H9 (cell line): Measurements from ENCODE around the gene PRH2. TPM values are rescaled to one million over a fixed set of nuclear protein-coding genes. Genes with fewer than 3 reads are reported as not detected.

Experiments used
- DNase-seq: peaks from one replicate; pipeline ENCODE4 v3.0.0-alpha.2; 2017
- H2AFZ ChIP-seq: one replicate; pipeline ENCODE4 v1.6.1; 2013; ENCODE audit warnings: mild to moderate bottlenecking, low read length, control low read depth, moderate library complexity
- H2AK5ac ChIP-seq: 2 replicates; pipeline ENCODE4 v1.6.1; 2013; ENCODE audit warnings: low read length, control low read depth, mixed read lengths; ENCODE audit not compliant: insufficient read length
- H2BK120ac ChIP-seq: one replicate; pipeline ENCODE4 v1.6.1; 2013; ENCODE audit warnings: low read depth, mild to moderate bottlenecking, low read length, control low read depth, inconsistent platforms; ENCODE audit not compliant: poor library complexity, severe bottlenecking
- H2BK12ac ChIP-seq: 2 replicates; pipeline ENCODE4 v1.6.1; 2013; ENCODE audit warnings: low read length, control low read depth, mixed read lengths, low read depth; ENCODE audit not compliant: insufficient read length
- H2BK15ac ChIP-seq: 2 replicates; pipeline ENCODE4 v1.6.1; 2013; ENCODE audit warnings: low read depth, low read length, control low read depth
- H2BK20ac ChIP-seq: one replicate; pipeline ENCODE4 v1.6.1; 2013; ENCODE audit warnings: low read depth, mild to moderate bottlenecking, low read length, control low read depth, inconsistent platforms; ENCODE audit not compliant: poor library complexity, severe bottlenecking
- H2BK5ac ChIP-seq: 2 replicates; pipeline ENCODE4 v1.6.1; 2013; ENCODE audit warnings: low read length, control low read depth, mixed read lengths; ENCODE audit not compliant: insufficient read length
- H3K14ac ChIP-seq: 2 replicates; pipeline ENCODE4 v1.6.1; 2013; ENCODE audit warnings: low read length, control low read depth; ENCODE audit not compliant: insufficient read depth
- H3K18ac ChIP-seq: 2 replicates; pipeline ENCODE4 v1.6.1; 2013; ENCODE audit warnings: low read depth, mild to moderate bottlenecking, mixed read lengths, low read length, control low read depth; ENCODE audit not compliant: insufficient read length
- H3K23ac ChIP-seq: 2 replicates; pipeline ENCODE4 v1.6.1; 2013; ENCODE audit warnings: low read length, control low read depth, mixed read lengths, low read depth; ENCODE audit not compliant: insufficient read length
- H3K23me2 ChIP-seq: 2 replicates; pipeline ENCODE4 v1.6.1; 2013; ENCODE audit warnings: low read depth, mild to moderate bottlenecking, mixed read lengths, low read length, control low read depth; ENCODE audit not compliant: insufficient read length, poor library complexity, severe bottlenecking
- H3K27ac ChIP-seq: 2 replicates; pipeline ENCODE4 v1.5.1; 2013; ENCODE audit warnings: low read length, control low read depth, mixed read lengths, low read depth; ENCODE audit not compliant: insufficient read length
- H3K27me3 ChIP-seq: 2 replicates; pipeline ENCODE4 v1.6.1; 2013; ENCODE audit warnings: low read length, control low read depth, inconsistent platforms; ENCODE audit not compliant: insufficient read depth
- H3K4ac ChIP-seq: 2 replicates; pipeline ENCODE4 v1.6.1; 2013; ENCODE audit warnings: low read depth, mild to moderate bottlenecking, control low read depth, inconsistent platforms, low read length, moderate library complexity
- H3K4me1 ChIP-seq: 2 replicates; pipeline ENCODE4 v1.6.1; 2013; ENCODE audit warnings: low read length, control low read depth, inconsistent platforms; ENCODE audit not compliant: insufficient read depth
- H3K4me2 ChIP-seq: 2 replicates; pipeline ENCODE4 v1.6.1; 2013; ENCODE audit warnings: low read length, control low read depth, mixed read lengths; ENCODE audit not compliant: insufficient read length, insufficient read depth
- H3K56ac ChIP-seq: 2 replicates; pipeline ENCODE4 v1.6.1; 2013; ENCODE audit warnings: low read depth, mild to moderate bottlenecking, mixed read lengths, low read length, control low read depth; ENCODE audit not compliant: insufficient read length
- H3K79me1 ChIP-seq: 2 replicates; pipeline ENCODE4 v1.6.1; 2013; ENCODE audit warnings: low read depth, mild to moderate bottlenecking, moderate library complexity, low read length, control low read depth, inconsistent platforms; ENCODE audit not compliant: insufficient read depth, poor library complexity, severe bottlenecking
- H3K79me2 ChIP-seq: 2 replicates; pipeline ENCODE4 v1.6.1; 2013; ENCODE audit warnings: low read length, control low read depth, inconsistent platforms; ENCODE audit not compliant: insufficient read depth
- H3K9ac ChIP-seq: 2 replicates; pipeline ENCODE4 v1.6.1; 2013; ENCODE audit warnings: low read length, control low read depth, mixed read lengths; ENCODE audit not compliant: insufficient read length; ENCODE audit errors: extremely low read depth
- H3K9me3 ChIP-seq: one replicate; pipeline ENCODE4 v1.6.1; 2013; ENCODE audit warnings: low read depth, low read length, inconsistent platforms; ENCODE audit not compliant: control insufficient read depth
- H3T11ph ChIP-seq: one replicate; pipeline ENCODE4 v1.6.1; 2013; ENCODE audit warnings: mild to moderate bottlenecking, low read length, control low read depth, inconsistent platforms
- H4K20me1 ChIP-seq: one replicate; pipeline ENCODE4 v1.6.1; 2013; ENCODE audit not compliant: control insufficient read depth, insufficient read length, insufficient read depth
- H4K5ac ChIP-seq: 2 replicates; pipeline ENCODE4 v1.6.1; 2013; ENCODE audit warnings: low read depth, mild to moderate bottlenecking, mixed read lengths, low read length, control low read depth; ENCODE audit not compliant: insufficient read length
- H4K8ac ChIP-seq: replicated peaks from 2 replicates; pipeline ENCODE4 v1.6.1; 2013; ENCODE audit warnings: low read length, control low read depth, mixed read lengths, low read depth; ENCODE audit not compliant: insufficient read length
- H4K91ac ChIP-seq: 2 replicates; pipeline ENCODE4 v1.6.1; 2013; ENCODE audit warnings: low read depth, mild to moderate bottlenecking, moderate library complexity, mixed read lengths, low read length, control low read depth; ENCODE audit not compliant: insufficient read length
- H3K27ac Mint-ChIP-seq, 3 experiments: 2 replicates in 2 of 3; 3 replicates in 1 of 3; pipeline ENCODE4 v1.8.0; 2020 to 2021; ENCODE audit warnings: mixed read lengths in 3 of 3, mild to moderate bottlenecking in 1 of 3, moderate library complexity in 1 of 3
- H3K27me3 Mint-ChIP-seq: 2 replicates; pipeline ENCODE4 v1.8.0; 2021; ENCODE audit warnings: low read depth, mild to moderate bottlenecking, moderate library complexity, mixed read lengths
- H3K36me3 Mint-ChIP-seq, 3 experiments: 2 replicates in 2 of 3; 3 replicates in 1 of 3; pipeline ENCODE4 v1.8.0; 2020 to 2021; ENCODE audit warnings: low read depth in 3 of 3, mixed read lengths in 3 of 3; ENCODE audit not compliant: insufficient read depth in 1 of 3
- H3K4me1 Mint-ChIP-seq, 2 experiments: 2 replicates each; pipeline ENCODE4 v1.8.0; 2020; ENCODE audit warnings: mixed read lengths in 2 of 2
- H3K4me3 Mint-ChIP-seq, 2 experiments: 2 replicates in 1 of 2; 3 replicates in 1 of 2; pipeline ENCODE4 v1.8.0; 2020 to 2021; ENCODE audit warnings: mild to moderate bottlenecking in 2 of 2, mixed read lengths in 2 of 2, moderate library complexity in 1 of 2
- H3K9me3 Mint-ChIP-seq, 2 experiments: 2 replicates in 1 of 2; 3 replicates in 1 of 2; pipeline ENCODE4 v1.8.0; 2020; ENCODE audit warnings: mild to moderate bottlenecking in 2 of 2, mixed read lengths in 2 of 2, moderate library complexity in 1 of 2
- total RNA-seq: library from RNA; stranded (reverse); gene quantifications from 2 replicates; pipeline ENCODE4 v1.2.1, GENCODE V29; 2021
- TF ChIP-seq, protein P1 (sequence below): fragments of 200-600 bp; sonication (generic); conservative IDR thresholded peaks from 3 replicates; pipeline ENCODE4 v1.8.0; 2021; ENCODE audit warnings: antibody characterized with exemption, mild to moderate bottlenecking

PRH2 gene
- total RNA-seq, 1 experiment from 2014 or later, result not detected

DNA sequence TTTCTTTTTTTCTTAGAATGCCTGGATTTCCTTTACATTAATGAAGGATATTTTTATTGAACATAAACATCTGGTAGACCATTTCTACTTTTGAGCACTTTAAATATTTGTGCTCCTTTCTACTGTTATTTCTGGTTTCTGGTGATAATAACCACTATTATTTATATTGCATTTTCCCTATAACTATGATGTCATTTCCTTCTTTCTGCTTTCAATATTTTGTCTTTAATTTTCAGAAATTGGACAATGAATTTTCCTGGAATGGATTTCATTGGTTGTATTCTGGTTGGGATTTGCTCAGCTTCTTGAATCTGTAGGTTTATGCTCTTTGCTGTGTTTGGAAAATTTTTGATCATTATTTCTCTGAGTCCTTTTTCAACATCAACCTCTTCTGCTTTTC, 39.8 kb upstream of the PRH2 start:
- no peak overlapping the region for H2BK15ac ChIP-seq
- H2BK120ac ChIP-seq, result no peak overlapping the region
- H3K36me3 Mint-ChIP-seq, result no peaks in the 10 kb centered on the region
- H3K27me3 ChIP-seq, result no peaks in the 10 kb centered on the region
- H3K4ac ChIP-seq, result no peak overlapping the region
- H3K4me3 Mint-ChIP-seq, result no peak overlapping the region
- TF ChIP-seq, protein P1, sequence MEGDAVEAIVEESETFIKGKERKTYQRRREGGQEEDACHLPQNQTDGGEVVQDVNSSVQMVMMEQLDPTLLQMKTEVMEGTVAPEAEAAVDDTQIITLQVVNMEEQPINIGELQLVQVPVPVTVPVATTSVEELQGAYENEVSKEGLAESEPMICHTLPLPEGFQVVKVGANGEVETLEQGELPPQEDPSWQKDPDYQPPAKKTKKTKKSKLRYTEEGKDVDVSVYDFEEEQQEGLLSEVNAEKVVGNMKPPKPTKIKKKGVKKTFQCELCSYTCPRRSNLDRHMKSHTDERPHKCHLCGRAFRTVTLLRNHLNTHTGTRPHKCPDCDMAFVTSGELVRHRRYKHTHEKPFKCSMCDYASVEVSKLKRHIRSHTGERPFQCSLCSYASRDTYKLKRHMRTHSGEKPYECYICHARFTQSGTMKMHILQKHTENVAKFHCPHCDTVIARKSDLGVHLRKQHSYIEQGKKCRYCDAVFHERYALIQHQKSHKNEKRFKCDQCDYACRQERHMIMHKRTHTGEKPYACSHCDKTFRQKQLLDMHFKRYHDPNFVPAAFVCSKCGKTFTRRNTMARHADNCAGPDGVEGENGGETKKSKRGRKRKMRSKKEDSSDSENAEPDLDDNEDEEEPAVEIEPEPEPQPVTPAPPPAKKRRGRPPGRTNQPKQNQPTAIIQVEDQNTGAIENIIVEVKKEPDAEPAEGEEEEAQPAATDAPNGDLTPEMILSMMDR, result no peak
- no peak overlapping the region for H3K9ac ChIP-seq
- no peaks in the 10 kb centered on the region for H3K4me1 ChIP-seq
- no peak overlapping the region for H3K27ac Mint-ChIP-seq
- no peak for DNase-seq
- no peak overlapping the region for H2BK5ac ChIP-seq
- H3K23me2 ChIP-seq, result no peaks in the 10 kb centered on the region
- H2BK20ac ChIP-seq, result no peak overlapping the region
- no peak overlapping the region for H2BK12ac ChIP-seq
- H3K56ac ChIP-seq, result no peak overlapping the region
- no peaks in the 10 kb centered on the region for H3K27me3 Mint-ChIP-seq
- no peaks in the 10 kb centered on the region for H3K79me2 ChIP-seq
- no peak overlapping the region for H3K27ac ChIP-seq
- peaks cover 11 to 16% of the 10 kb centered on the region in 2 experiments for H3K4me1 Mint-ChIP-seq
- no peak overlapping the region for H3K4me2 ChIP-seq
- H3T11ph ChIP-seq, result no peak overlapping the region
- no peaks in the 10 kb centered on the region for H3K9me3 Mint-ChIP-seq
- H3K23ac ChIP-seq, result no peak overlapping the region
- H3K9me3 ChIP-seq, result no peaks in the 10 kb centered on the region
- no peak overlapping the region for H3K14ac ChIP-seq
- H4K91ac ChIP-seq, result no peak overlapping the region
- H2AFZ ChIP-seq, result no peak overlapping the region
- no peaks in the 10 kb centered on the region for H4K20me1 ChIP-seq
- no peak overlapping the region for H2AK5ac ChIP-seq
- H4K5ac ChIP-seq, result no peak overlapping the region
- no peak overlapping the region for H3K18ac ChIP-seq
- H4K8ac ChIP-seq, result no peak overlapping the region
- no peaks in the 10 kb centered on the region for H3K79me1 ChIP-seq
